ENCODE measurements around the gene CD36. TPM values are rescaled to one million over a fixed set of nuclear protein-coding genes. Genes with fewer than 3 reads are reported as not detected.

CD36 gene
- total RNA-seq, 4 donors from 2014 or later = 210 to 375 (median 311) TPM

DNA sequence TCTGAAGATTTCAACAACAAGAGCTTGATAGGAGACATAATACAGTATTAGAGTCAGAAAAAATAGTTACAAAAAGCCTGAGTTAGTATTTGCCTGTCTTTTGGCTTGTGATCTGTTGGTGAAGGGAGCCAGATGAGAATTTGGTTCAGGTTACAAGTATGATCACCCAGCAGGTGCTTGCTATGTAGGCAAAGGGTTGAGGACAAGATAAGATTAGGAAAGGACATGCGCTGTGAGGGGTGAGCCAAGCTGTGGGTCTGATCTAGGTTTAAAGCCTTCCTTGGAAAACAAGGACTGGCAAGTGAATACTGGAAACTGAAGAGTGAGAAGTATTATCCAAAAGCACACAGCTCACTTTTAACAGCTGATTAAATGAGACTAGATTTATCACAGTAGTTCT lies 28.7 kb upstream of the CD36 start:
- H3K27ac ChIP-seq = peak overlapping the region; percentile 80 to 87 (median 84)
- no peak for TF ChIP-seq POLR2A (IDR thresholded peaks at IDR 0.05)
- TF ChIP-seq, protein P1, sequence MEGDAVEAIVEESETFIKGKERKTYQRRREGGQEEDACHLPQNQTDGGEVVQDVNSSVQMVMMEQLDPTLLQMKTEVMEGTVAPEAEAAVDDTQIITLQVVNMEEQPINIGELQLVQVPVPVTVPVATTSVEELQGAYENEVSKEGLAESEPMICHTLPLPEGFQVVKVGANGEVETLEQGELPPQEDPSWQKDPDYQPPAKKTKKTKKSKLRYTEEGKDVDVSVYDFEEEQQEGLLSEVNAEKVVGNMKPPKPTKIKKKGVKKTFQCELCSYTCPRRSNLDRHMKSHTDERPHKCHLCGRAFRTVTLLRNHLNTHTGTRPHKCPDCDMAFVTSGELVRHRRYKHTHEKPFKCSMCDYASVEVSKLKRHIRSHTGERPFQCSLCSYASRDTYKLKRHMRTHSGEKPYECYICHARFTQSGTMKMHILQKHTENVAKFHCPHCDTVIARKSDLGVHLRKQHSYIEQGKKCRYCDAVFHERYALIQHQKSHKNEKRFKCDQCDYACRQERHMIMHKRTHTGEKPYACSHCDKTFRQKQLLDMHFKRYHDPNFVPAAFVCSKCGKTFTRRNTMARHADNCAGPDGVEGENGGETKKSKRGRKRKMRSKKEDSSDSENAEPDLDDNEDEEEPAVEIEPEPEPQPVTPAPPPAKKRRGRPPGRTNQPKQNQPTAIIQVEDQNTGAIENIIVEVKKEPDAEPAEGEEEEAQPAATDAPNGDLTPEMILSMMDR (IDR thresholded peaks at IDR 0.05 in 4 of 5, conservative IDR thresholded peaks at IDR 0.05 in 1 of 5) = no peak
- H3K9me3 ChIP-seq = no peaks in the 10 kb centered on the region
- H3K4me3 ChIP-seq = peak overlapping the region in 1 of 4 donors; percentile 12
- no peaks in the 10 kb centered on the region for H3K27me3 ChIP-seq
- H3K36me3 ChIP-seq = no peaks in the 10 kb centered on the region
- peaks cover 75 to 96% of the 10 kb centered on the region in 2 donors for H3K4me1 ChIP-seq
- DNase-seq = peak; percentile 61 to 64
- intact Hi-C loops (cut with DNase I; ENCODE audit: low total_unique reads) = loop anchor here (10.0 kb wide), 1 partner anchor 1805 kb away; no protein-coding TSS in a partner anchor
- in situ Hi-C loops (cut with MboI; ENCODE audit: low sequenced_read_pairs in 4 of 4) = no loop called here
- ATAC-seq = peak; percentile 88 to 93

GRCh38 chr7:80611353-80611752 lies 27.1 kb upstream of the CD36 start:
- TF ChIP-seq POLR2A (IDR thresholded peaks at IDR 0.05) = no peak
- TF ChIP-seq, protein P1 (IDR thresholded peaks at IDR 0.05 in 4 of 5, conservative IDR thresholded peaks at IDR 0.05 in 1 of 5) = no peak
- in situ Hi-C loops (cut with MboI; ENCODE audit: low sequenced_read_pairs in 4 of 4) = no loop called here
- H3K4me1 ChIP-seq = peaks cover 67 to 97% of the 10 kb centered on the region in 2 donors
- no peaks in the 10 kb centered on the region for H3K36me3 ChIP-seq
- no peak for ATAC-seq
- no peak for DNase-seq
- intact Hi-C loops (cut with DNase I; ENCODE audit: low total_unique reads) = no loop called here
- no peaks in the 10 kb centered on the region for H3K27me3 ChIP-seq
- no peak overlapping the region for H3K4me3 ChIP-seq
- no peaks in the 10 kb centered on the region for H3K9me3 ChIP-seq
- peak overlapping the region; percentile 80 to 87 (median 84) for H3K27ac ChIP-seq

GRCh38 chr7:80611779-80612178 lies 26.7 kb upstream of the CD36 start:
- intact Hi-C loops (cut with DNase I; ENCODE audit: low total_unique reads) = no loop called here
- Histone ChIP-seq H3K4me3 (no peak overlapping the region), H3K4me1 (peaks cover 67 to 97% of the 10 kb centered on the region in 2 donors)

DNA sequence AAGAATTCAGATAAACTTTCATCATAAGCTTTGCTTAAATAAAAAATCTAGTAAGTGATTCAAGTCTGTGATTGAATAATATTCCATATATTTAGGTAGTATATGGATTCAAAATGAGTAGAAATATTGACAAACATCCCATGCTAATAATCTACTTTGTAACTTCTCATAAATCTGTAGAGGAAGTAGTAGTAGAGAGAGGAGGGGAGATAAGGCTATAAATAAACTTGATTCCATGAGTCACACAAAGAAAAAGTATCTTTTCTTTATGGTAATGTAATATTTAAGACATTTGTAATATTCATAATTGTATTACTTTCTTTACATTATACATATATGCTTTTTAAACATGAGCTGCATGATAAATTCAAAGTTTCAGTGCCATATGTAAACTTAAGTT lies 25.6 kb upstream of the CD36 start:
- Histone ChIP-seq H3K36me3 (no peaks in the 10 kb centered on the region), H3K9me3 (no peaks in the 10 kb centered on the region), H3K27ac (peak overlapping the region; percentile 80 to 87 (median 84)), H3K4me3 (peak overlapping the region in 1 of 4 donors; percentile 18), H3K27me3 (no peaks in the 10 kb centered on the region), H3K4me1 (peaks cover 75 to 93% of the 10 kb centered on the region in 2 donors)
- TF ChIP-seq, protein P1 (IDR thresholded peaks at IDR 0.05 in 4 of 5, conservative IDR thresholded peaks at IDR 0.05 in 1 of 5) = no peak
- TF ChIP-seq POLR2A (IDR thresholded peaks at IDR 0.05) = no peak
- intact Hi-C loops (cut with DNase I; ENCODE audit: low total_unique reads) (no loop called here), in situ Hi-C loops (cut with MboI; ENCODE audit: low sequenced_read_pairs in 4 of 4) (no loop called here)
- DNase-seq (no peak), ATAC-seq (no peak)

More at GRCh38 chr7:80611779-80612178, 26.7 kb upstream of the CD36 start:
- H3K9me3 ChIP-seq = no peaks in the 10 kb centered on the region
- in situ Hi-C loops (cut with MboI; ENCODE audit: low sequenced_read_pairs in 4 of 4) = no loop called here
- ATAC-seq (peak; percentile 45 to 63), DNase-seq (peak; percentile 52 to 70)
- H3K27ac ChIP-seq = peak overlapping the region; percentile 80 to 87 (median 84)
- no peaks in the 10 kb centered on the region for H3K27me3 ChIP-seq
- no peak for TF ChIP-seq POLR2A (IDR thresholded peaks at IDR 0.05)
- TF ChIP-seq, protein P1 (IDR thresholded peaks at IDR 0.05 in 4 of 5, conservative IDR thresholded peaks at IDR 0.05 in 1 of 5) = no peak
- no peaks in the 10 kb centered on the region for H3K36me3 ChIP-seq

DNA sequence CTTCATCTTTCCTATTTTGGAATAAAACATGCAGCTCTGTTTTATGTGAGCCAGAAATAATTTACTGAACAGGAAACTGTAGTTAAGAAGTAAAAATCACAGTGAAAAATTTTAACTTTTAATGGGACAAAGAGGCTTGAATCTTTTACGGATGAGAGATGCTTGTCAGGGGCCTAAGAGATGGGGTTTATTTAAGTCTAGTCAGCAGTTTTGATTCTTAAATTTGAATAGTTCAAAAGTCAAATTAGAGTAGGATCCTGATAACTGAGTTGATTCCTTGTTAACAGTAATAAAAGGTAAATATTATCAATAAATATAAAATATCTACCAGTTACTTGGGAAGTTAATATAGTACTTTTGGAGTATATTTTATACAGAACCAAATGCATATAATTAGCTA lies 24.9 kb upstream of the CD36 start:
- peaks cover 70 to 91% of the 10 kb centered on the region in 2 donors for H3K4me1 ChIP-seq
- intact Hi-C loops (cut with DNase I; ENCODE audit: low total_unique reads) = no loop called here
- H3K9me3 ChIP-seq = no peaks in the 10 kb centered on the region
- no peak for TF ChIP-seq POLR2A (IDR thresholded peaks at IDR 0.05)
- TF ChIP-seq, protein P1 (IDR thresholded peaks at IDR 0.05 in 4 of 5, conservative IDR thresholded peaks at IDR 0.05 in 1 of 5) = no peak
- peak overlapping the region in 1 of 4 donors; percentile 18 for H3K4me3 ChIP-seq
- H3K36me3 ChIP-seq = no peaks in the 10 kb centered on the region
- peak overlapping the region; percentile 80 to 87 (median 84) for H3K27ac ChIP-seq
- no peaks in the 10 kb centered on the region for H3K27me3 ChIP-seq
- ATAC-seq = no peak
- in situ Hi-C loops (cut with MboI; ENCODE audit: low sequenced_read_pairs in 4 of 4) = no loop called here
- no peak for DNase-seq

Measured in gastrocnemius medialis (tissue), 4 donors.